IMR-90 (cell line): ENCODE measurements around the gene FOXL1. TPM values are rescaled to one million over a fixed set of nuclear protein-coding genes. Genes with fewer than 3 reads are reported as not detected.
A peak's percentile ranks its signal among the peaks of the same experiment; 100 is the strongest.

Experiments used
- ATAC-seq: fragments of 200-7000 bp; cut with Tn5 transposase; 2 replicates; pipeline ENCODE4 v1.9.1; 2020; ENCODE audit warnings: low read depth, mild to moderate bottlenecking, moderate library complexity
- BruUV-seq: library from RNA; stranded (reverse); fragments of 400-500 nt; replicated peaks from 2 replicates; lab custom pipeline; 2021; lab: Mats Ljungman, UMichigan
- CTCF ChIA-PET: fragments of 300-600 bp; formaldehyde crosslinking; extraction: SDS; loops from one replicate; lab custom pipeline; 2021; ENCODE audit warnings: antibody characterized with exemption; lab: Yijun Ruan, JAX
- POLR2A ChIA-PET: fragments of 300-600 bp; sonication (Branson Sonifier 250); formaldehyde crosslinking; loops from one replicate; lab custom pipeline; 2022; ENCODE audit warnings: antibody characterized with exemption; ENCODE audit not compliant: unreplicated experiment; lab: Charles Lee
- DNase-seq: peaks from one replicate; pipeline ENCODE4 v3.0.0; 2013
- H2AFZ ChIP-seq: replicated peaks from 2 replicates; pipeline ENCODE3; 2013; ENCODE audit warnings: low read length, mild to moderate bottlenecking; ENCODE audit not compliant: poor library complexity
- H2AK5ac ChIP-seq: 2 replicates; pipeline ENCODE4 v1.6.1; 2013; ENCODE audit warnings: low read depth, low read length, inconsistent platforms
- H2AK9ac ChIP-seq: replicated peaks from 2 replicates; pipeline ENCODE3; 2013; ENCODE audit warnings: mild to moderate bottlenecking, low read depth, low read length, moderate library complexity; ENCODE audit not compliant: poor library complexity
- H2BK120ac ChIP-seq: 2 replicates; pipeline ENCODE4 v1.6.1; 2013; ENCODE audit warnings: low read depth, low read length, inconsistent platforms
- H2BK15ac ChIP-seq: 3 replicates; pipeline ENCODE4 v1.6.1; 2013; ENCODE audit warnings: low read depth, low read length, inconsistent platforms
- H2BK20ac ChIP-seq: 2 replicates; pipeline ENCODE4 v1.6.1; 2013; ENCODE audit warnings: low read depth, mild to moderate bottlenecking, inconsistent platforms, low read length, moderate library complexity
- H2BK5ac ChIP-seq: 2 replicates; pipeline ENCODE4 v1.6.1; 2013; ENCODE audit warnings: mild to moderate bottlenecking, low read depth, low read length, inconsistent platforms; ENCODE audit not compliant: poor library complexity, severe bottlenecking
- H3K14ac ChIP-seq: replicated peaks from 2 replicates; pipeline ENCODE4 v1.6.1; 2013; ENCODE audit warnings: low read depth, low read length, inconsistent platforms
- H3K18ac ChIP-seq: 2 replicates; pipeline ENCODE4 v1.6.1; 2013; ENCODE audit warnings: low read depth, low read length, control low read depth
- H3K23ac ChIP-seq: 2 replicates; pipeline ENCODE4 v1.6.1; 2013; ENCODE audit warnings: low read depth, low read length, inconsistent platforms
- H3K27ac ChIP-seq: 2 replicates; pipeline ENCODE4 v1.5.1; 2013; ENCODE audit warnings: mild to moderate bottlenecking, control low read depth, low read length; ENCODE audit not compliant: insufficient read depth
- H3K27me3 ChIP-seq: 2 replicates; pipeline ENCODE4 v1.6.1; 2013; ENCODE audit warnings: low read length; ENCODE audit not compliant: control insufficient read depth, insufficient read depth
- H3K36me3 ChIP-seq: 2 replicates; pipeline ENCODE4 v1.6.1; 2013; ENCODE audit warnings: low read length, mixed read lengths; ENCODE audit not compliant: control insufficient read depth, insufficient read depth
- H3K4ac ChIP-seq: 2 replicates; pipeline ENCODE4 v1.6.1; 2013; ENCODE audit warnings: low read depth, low read length, inconsistent platforms
- H3K4me1 ChIP-seq: 2 replicates; pipeline ENCODE4 v1.6.1; 2013; ENCODE audit warnings: low read length, mixed read lengths; ENCODE audit not compliant: control insufficient read depth, insufficient read depth
- H3K4me2 ChIP-seq: 2 replicates; pipeline ENCODE4 v1.6.1; 2013; ENCODE audit warnings: low read depth, mild to moderate bottlenecking, control low read depth, low read length, moderate library complexity
- H3K4me3 ChIP-seq: 2 replicates; pipeline ENCODE4 v1.5.1; 2013; ENCODE audit warnings: low read depth, mild to moderate bottlenecking, control low read depth, low read length, moderate library complexity; ENCODE audit not compliant: insufficient read depth
- H3K56ac ChIP-seq: 2 replicates; pipeline ENCODE4 v1.6.1; 2013; ENCODE audit warnings: low read length, inconsistent platforms; ENCODE audit not compliant: insufficient read depth; ENCODE audit errors: extremely low read depth
- H3K79me1 ChIP-seq, 2 experiments: 2 replicates each; pipeline ENCODE4 v1.6.1; 2013; ENCODE audit warnings: low read length in 2 of 2, inconsistent platforms in 1 of 2, low read depth in 1 of 2
- H3K9ac ChIP-seq: 2 replicates; pipeline ENCODE4 v1.6.1; 2013; ENCODE audit warnings: low read depth, low read length, control low read depth
- H3K9me1 ChIP-seq: 2 replicates; pipeline ENCODE4 v1.6.1; 2013; ENCODE audit warnings: low read length, inconsistent platforms; ENCODE audit not compliant: insufficient read depth
- H3K9me3 ChIP-seq: 2 replicates; pipeline ENCODE4 v1.6.1; 2013; ENCODE audit warnings: low read length; ENCODE audit not compliant: control insufficient read depth, insufficient read depth
- H4K20me1 ChIP-seq: 2 replicates; pipeline ENCODE4 v1.6.1; 2013; ENCODE audit warnings: low read length, inconsistent platforms; ENCODE audit not compliant: insufficient read depth
- H4K5ac ChIP-seq: 2 replicates; pipeline ENCODE4 v1.6.1; 2013; ENCODE audit warnings: mild to moderate bottlenecking, low read depth, low read length, control low read depth
- H4K8ac ChIP-seq, 2 experiments: 2 replicates each; pipeline ENCODE4 v1.6.1; 2013; ENCODE audit warnings: low read depth in 2 of 2, low read length in 2 of 2, control low read depth in 1 of 2, inconsistent platforms in 1 of 2
- H4K91ac ChIP-seq: 2 replicates; pipeline ENCODE4 v1.6.1; 2013; ENCODE audit warnings: low read depth, low read length, inconsistent platforms; ENCODE audit not compliant: insufficient read depth
- BHLHE40 ChIP-seq: fragments of 150-350 bp; IDR thresholded peaks from 2 replicates; pipeline ENCODE4 v1.6.1; 2016; ENCODE audit warnings: mild to moderate bottlenecking, low read depth, low read length
- CEBPB ChIP-seq: IDR thresholded peaks from 2 replicates; pipeline ENCODE4 v1.6.1; 2012; ENCODE audit warnings: low read depth, low read length, improper control_type of control experiment
- CHD1 ChIP-seq: IDR thresholded peaks from 2 replicates; pipeline ENCODE4 v1.6.1; 2012; ENCODE audit warnings: low read depth, low read length, improper control_type of control experiment
- CTCF ChIP-seq: conservative IDR thresholded peaks from 2 replicates; pipeline ENCODE4 v1.5.1; 2012; ENCODE audit warnings: mild to moderate bottlenecking, low read depth, low read length, improper control_type of control experiment
- MXI1 ChIP-seq: IDR thresholded peaks from 2 replicates; pipeline ENCODE4 v1.6.1; 2012; ENCODE audit warnings: low read depth, mild to moderate bottlenecking, low read length, moderate library complexity, borderline replicate concordance
- NFE2L2 ChIP-seq: fragments of 150-350 bp; IDR thresholded peaks from 2 replicates; pipeline ENCODE4 v1.6.1; 2016; ENCODE audit warnings: low read depth, mild to moderate bottlenecking, low read length
- POLR2A ChIP-seq: IDR thresholded peaks from 2 replicates; pipeline ENCODE4 v1.6.1; 2012; ENCODE audit warnings: mild to moderate bottlenecking, low read depth, low read length
- RAD21 ChIP-seq: IDR thresholded peaks from 2 replicates; pipeline ENCODE4 v1.6.1; 2012; ENCODE audit warnings: low read length, improper control_type of control experiment
- RCOR1 ChIP-seq: IDR thresholded peaks from 2 replicates; pipeline ENCODE4 v1.6.1; 2012; ENCODE audit warnings: mild to moderate bottlenecking, low read length, improper control_type of control experiment; ENCODE audit not compliant: insufficient replicate concordance
- RFX5 ChIP-seq: IDR thresholded peaks from 2 replicates; pipeline ENCODE4 v1.8.0; 2012; ENCODE audit warnings: low read depth, mild to moderate bottlenecking, low read length, moderate library complexity
- SMC3 ChIP-seq: fragments of 150-350 bp; IDR thresholded peaks from 2 replicates; pipeline ENCODE4 v1.6.1; 2016; ENCODE audit warnings: low read depth, mild to moderate bottlenecking, antibody characterized with exemption, low read length, moderate library complexity
- WGBS, 2 experiments: methylation state at CpG; one replicate each; pipeline versions ENCODE4 v1.1.5 to v1.1.7; 2013; ENCODE audit warnings: missing lambda C conversion rate in 2 of 2; ENCODE audit not compliant: insufficient read length in 1 of 2; ENCODE audit errors: extremely low coverage in 2 of 2; 5-methylcytosine and 5-hydroxymethylcytosine counted together
- dilution Hi-C: fragments of 300-500 bp; cut with HindIII; formaldehyde crosslinking; loops from one replicate; pipeline ENCODE4 v1.14.3; 2018; ENCODE audit warnings: low sequenced_read_pairs; ENCODE audit not compliant: unreplicated experiment
- in situ Hi-C: fragments of 300-500 bp; cut with MboI; formaldehyde crosslinking; loops from 3 replicates; pipeline ENCODE4 v1.14.3; 2019; ENCODE audit warnings: low sequenced_read_pairs, inconsistent platforms, mixed read lengths
- intact Hi-C: fragments of 100-400 bp; cut with micrococcal nuclease; formaldehyde crosslinking; loops from 2 replicates; pipeline ENCODE4 v1.10.0; 2022
- polyA plus RNA-seq, 3 experiments: library from polyadenylated mRNA; depleted of rRNA; stranded (reverse); fragments of >200 nt; gene quantifications; 2 replicates each; pipeline ENCODE4 v1.2.3, GENCODE V29; 2012; ENCODE audit warnings: low replicate concordance in 1 of 3
- total RNA-seq: library from RNA; depleted of rRNA; stranded (reverse); fragments of >200 nt; gene quantifications from 2 replicates; pipeline ENCODE4 v1.2.3, GENCODE V29; 2012
- TF ChIP-seq, protein P1 (sequence below): fragments of 150-350 bp; IDR thresholded peaks from 2 replicates; pipeline ENCODE4 v1.6.1; 2017; ENCODE audit warnings: mild to moderate bottlenecking, antibody characterized with exemption, low read length, low read depth
- TF ChIP-seq, protein P2 (sequence below): fragments of 150-350 bp; IDR thresholded peaks from 2 replicates; pipeline ENCODE4 v1.6.1; 2016; ENCODE audit warnings: low read depth, mild to moderate bottlenecking, low read length, moderate library complexity, borderline replicate concordance

FOXL1 gene
- total and polyA plus RNA-seq, 2 of the 4 experiments (the other 2 are of a cell fraction): 15.2 to 25.8 TPM

DNA sequence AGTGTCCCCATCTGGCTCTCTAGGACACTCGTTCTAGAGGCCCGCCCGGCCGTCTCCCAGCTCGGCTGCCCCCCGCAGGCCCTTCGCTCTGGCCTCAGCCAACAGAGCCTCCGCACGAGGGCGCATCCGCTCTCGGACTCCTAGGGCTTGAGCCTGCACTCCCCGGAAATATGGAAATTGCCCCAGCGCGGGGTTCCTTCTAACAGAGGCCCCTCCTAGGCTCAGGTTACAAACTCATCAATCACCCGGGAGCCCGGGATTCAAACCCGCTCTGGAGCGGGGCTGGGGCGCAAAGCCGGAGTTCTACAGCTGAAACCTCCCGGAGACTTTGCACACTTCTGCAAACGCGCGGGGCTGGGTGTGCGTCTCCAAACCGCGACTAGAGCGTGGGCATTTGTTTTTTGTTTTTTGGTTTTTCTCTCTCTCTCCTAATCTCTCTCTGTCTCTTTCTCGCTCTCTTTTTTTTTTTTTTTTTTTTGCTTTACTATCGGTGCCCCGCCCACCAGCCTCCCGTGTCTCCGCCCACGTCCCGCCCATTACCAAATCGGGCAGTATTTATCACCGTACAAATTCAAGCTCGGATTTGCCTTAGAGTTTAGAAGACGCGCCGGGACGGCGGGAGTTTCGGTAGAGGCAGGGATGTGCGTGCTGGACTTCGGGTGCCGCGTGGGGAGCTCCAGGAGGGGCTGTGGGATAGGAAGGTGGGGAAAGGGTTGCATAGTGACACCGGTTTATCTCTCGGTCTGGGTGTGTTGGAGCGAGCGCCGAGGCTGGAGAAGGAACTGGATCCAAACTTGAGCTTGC is 2.4 kb upstream of the FOXL1 start:
- Histone ChIP-seq H3K4me3 (peak overlapping the region; percentile 60), H2AK9ac (peak overlapping the region; percentile 84), H3K27me3 (no peaks in the 10 kb centered on the region), H3K18ac (peak overlapping the region; percentile 27; the same call in 1 of the 2 replicates), H3K14ac (peak overlapping the region; percentile 97), H4K5ac (peak overlapping the region; percentile 44), H3K27ac (peak overlapping the region; percentile 84), H3K9me3 (no peaks in the 10 kb centered on the region), H2BK5ac (peak overlapping the region; percentile 79), H3K4ac (peak overlapping the region; percentile 94), H2BK120ac (peak overlapping the region; percentile 93), H3K9me1 (peaks cover 9% of the 10 kb centered on the region), H3K23ac (peak overlapping the region; percentile 98), H3K36me3 (no peaks in the 10 kb centered on the region), H2AFZ (peak overlapping the region; percentile 79), H3K79me1 (peaks cover 20 to 49% of the 10 kb centered on the region in 2 experiments), H4K91ac (peak overlapping the region; percentile 88), H3K56ac (peak overlapping the region; percentile 92), H2BK20ac (peak overlapping the region; percentile 79), H3K9ac (peak overlapping the region; percentile 75), H4K20me1 (0 out of 2 replicates have a peak, but pooled peaks cover 11% of the 10 kb centered on the region), H3K4me1 (peaks cover 11% of the 10 kb centered on the region), H2BK15ac (peak overlapping the region; percentile 81; the same call in 2 of the 3 replicates), H4K8ac (peak overlapping the region; percentile 64 to 95), H2AK5ac (peak overlapping the region; percentile 98), H3K4me2 (peak overlapping the region; percentile 79)
- DNase-seq (peak; percentile 97), ATAC-seq (peak; percentile 63)
- intact Hi-C loops (loop anchor here (2.0 to 5.0 kb wide), 4 partner anchors 185 to 485 kb away; no protein-coding TSS in a partner anchor), dilution Hi-C loops (no loop called here), in situ Hi-C loops (loop anchor here (5.0 kb wide), 1 partner anchor 91 kb away; no protein-coding TSS in a partner anchor)
- 2% methylated on average over 11 of the region's 54 CpGs; no CpG with 5 or more reads in 1 of the 2 experiments for WGBS, 2 experiments
- POLR2A ChIA-PET: interaction anchor here (0.9 to 1.0 kb wide), 2 partner anchors 89 to 195 kb away, joined by 3 to 5 read pairs; no protein-coding TSS in a partner anchor
- CTCF ChIA-PET: interaction anchor here (0.6 to 1.7 kb wide), 7 partner anchors 12 to 487 kb away, joined by 3 to 13 read pairs (median 3); no protein-coding TSS in a partner anchor
- no TSS peak for BruUV-seq
- peak; percentile 89 for TF ChIP-seq CTCF
- TF ChIP-seq, protein P1, sequence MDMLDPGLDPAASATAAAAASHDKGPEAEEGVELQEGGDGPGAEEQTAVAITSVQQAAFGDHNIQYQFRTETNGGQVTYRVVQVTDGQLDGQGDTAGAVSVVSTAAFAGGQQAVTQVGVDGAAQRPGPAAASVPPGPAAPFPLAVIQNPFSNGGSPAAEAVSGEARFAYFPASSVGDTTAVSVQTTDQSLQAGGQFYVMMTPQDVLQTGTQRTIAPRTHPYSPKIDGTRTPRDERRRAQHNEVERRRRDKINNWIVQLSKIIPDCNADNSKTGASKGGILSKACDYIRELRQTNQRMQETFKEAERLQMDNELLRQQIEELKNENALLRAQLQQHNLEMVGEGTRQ: no peak
- TF ChIP-seq RAD21: peak; percentile 81
- TF ChIP-seq SMC3: peak; percentile 83
- TF ChIP-seq CEBPB: no peak
- TF ChIP-seq, protein P2, sequence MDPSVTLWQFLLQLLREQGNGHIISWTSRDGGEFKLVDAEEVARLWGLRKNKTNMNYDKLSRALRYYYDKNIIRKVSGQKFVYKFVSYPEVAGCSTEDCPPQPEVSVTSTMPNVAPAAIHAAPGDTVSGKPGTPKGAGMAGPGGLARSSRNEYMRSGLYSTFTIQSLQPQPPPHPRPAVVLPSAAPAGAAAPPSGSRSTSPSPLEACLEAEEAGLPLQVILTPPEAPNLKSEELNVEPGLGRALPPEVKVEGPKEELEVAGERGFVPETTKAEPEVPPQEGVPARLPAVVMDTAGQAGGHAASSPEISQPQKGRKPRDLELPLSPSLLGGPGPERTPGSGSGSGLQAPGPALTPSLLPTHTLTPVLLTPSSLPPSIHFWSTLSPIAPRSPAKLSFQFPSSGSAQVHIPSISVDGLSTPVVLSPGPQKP: no peak
- TF ChIP-seq RFX5: no peak
- no peak for TF ChIP-seq NFE2L2
- peak; percentile 28; the same call in 1 of the 2 replicates for TF ChIP-seq CHD1
- no peak for TF ChIP-seq BHLHE40
- TF ChIP-seq POLR2A: peak; percentile 95
- TF ChIP-seq RCOR1: no peak
- peak; percentile 81 for TF ChIP-seq MXI1
